WTC11 (cell line): Measurements from ENCODE around the gene EPX. TPM values are rescaled to one million over a fixed set of nuclear protein-coding genes. Genes with fewer than 3 reads are reported as not detected.

Source experiments
- ATAC-seq: fragments of 200-7000 bp; cut with Tn5 transposase; 2 replicates; pipeline ENCODE4 v1.10.0; 2021; ENCODE audit warnings: mild to moderate bottlenecking, moderate library complexity
- CTCF ChIA-PET: fragments of 300-600 bp; sonication (Branson Sonifier 250); formaldehyde crosslinking; loops from one replicate; lab custom pipeline; 2021; ENCODE audit warnings: antibody characterized with exemption; lab: Charles Lee
- POLR2A ChIA-PET: fragments of 350-600 bp; sonication (Branson Sonifier 250); formaldehyde crosslinking; loops from one replicate; lab custom pipeline; 2021; ENCODE audit warnings: antibody characterized with exemption; lab: Charles Lee
- DNase-seq: peaks from one replicate; pipeline ENCODE4 v3.0.0; 2021; ENCODE audit warnings: low spot score
- H3K27ac Mint-ChIP-seq: 2 replicates; pipeline ENCODE4 v1.8.0; 2021; ENCODE audit warnings: mixed read lengths
- H3K27me3 Mint-ChIP-seq: 2 replicates; pipeline ENCODE4 v1.8.0; 2021; ENCODE audit warnings: low read depth, mild to moderate bottlenecking, moderate library complexity, mixed read lengths
- H3K36me3 Mint-ChIP-seq: 2 replicates; pipeline ENCODE4 v1.8.0; 2021; ENCODE audit warnings: mixed read lengths
- H3K4me1 Mint-ChIP-seq: 2 replicates; pipeline ENCODE4 v1.8.0; 2022; ENCODE audit warnings: mixed read lengths
- H3K4me3 Mint-ChIP-seq: 2 replicates; pipeline ENCODE4 v1.8.0; 2021; ENCODE audit warnings: mild to moderate bottlenecking, moderate library complexity, mixed read lengths
- H3K9me3 Mint-ChIP-seq: 2 replicates; pipeline ENCODE4 v1.8.0; 2021; ENCODE audit warnings: mixed read lengths
- ARID4B ChIP-seq: sonication (generic); formaldehyde crosslinking; IDR thresholded peaks from 2 replicates; pipeline ENCODE4 v1.8.0; 2023; ENCODE audit warnings: missing genetic modification reagents, mild to moderate bottlenecking, borderline replicate concordance
- ATF3 ChIP-seq: sonication (generic); formaldehyde crosslinking; conservative IDR thresholded peaks from 2 replicates; pipeline ENCODE4 v1.8.1; 2022; ENCODE audit warnings: mild to moderate bottlenecking, missing genetic modification reagents
- ESRRA ChIP-seq: sonication (generic); formaldehyde crosslinking; IDR thresholded peaks from 2 replicates; pipeline ENCODE4 v1.8.1; 2022; ENCODE audit warnings: mild to moderate bottlenecking, missing genetic modification reagents, borderline replicate concordance
- FOXJ3 ChIP-seq: sonication (generic); formaldehyde crosslinking; IDR thresholded peaks from 2 replicates; pipeline ENCODE4 v1.9.0; 2021; ENCODE audit warnings: missing genetic modification reagents, mild to moderate bottlenecking, borderline replicate concordance
- FOXK1 ChIP-seq: sonication (generic); formaldehyde crosslinking; IDR thresholded peaks from 2 replicates; pipeline ENCODE4 v1.8.0; 2022; ENCODE audit warnings: mild to moderate bottlenecking, moderate library complexity, missing genetic modification reagents
- FOXP1 ChIP-seq: sonication (generic); formaldehyde crosslinking; IDR thresholded peaks from 2 replicates; pipeline ENCODE4 v1.8.0; 2022; ENCODE audit warnings: missing genetic modification reagents, mild to moderate bottlenecking, moderate library complexity, borderline replicate concordance
- HMGA2 ChIP-seq: fragments of 250-450 bp; sonication (Bioruptor Pico); IDR thresholded peaks from 2 replicates; pipeline ENCODE4 v1.4.0; 2021; ENCODE audit warnings: mild to moderate bottlenecking, moderate library complexity
- NFATC4 ChIP-seq: fragments of 250-450 bp; sonication (Bioruptor Pico); IDR thresholded peaks from 2 replicates; pipeline ENCODE4 v1.9.0; 2021; ENCODE audit warnings: mild to moderate bottlenecking
- NFYB ChIP-seq: sonication (generic); formaldehyde crosslinking; conservative IDR thresholded peaks from 2 replicates; pipeline ENCODE4 v1.8.0; 2022; ENCODE audit warnings: low read depth, missing genetic modification reagents
- NR1H2 ChIP-seq: sonication (generic); formaldehyde crosslinking; IDR thresholded peaks from 2 replicates; pipeline ENCODE4 v1.9.0; 2021; ENCODE audit warnings: mild to moderate bottlenecking, moderate library complexity, missing genetic modification reagents
- NR2C2 ChIP-seq: sonication (generic); formaldehyde crosslinking; IDR thresholded peaks from 2 replicates; pipeline ENCODE4 v1.8.0; 2022; ENCODE audit warnings: mild to moderate bottlenecking, missing genetic modification reagents
- SOX15 ChIP-seq: fragments of 250-450 bp; sonication (Bioruptor Pico); IDR thresholded peaks from 2 replicates; pipeline ENCODE4 v1.9.0; 2021; ENCODE audit warnings: mild to moderate bottlenecking
- TEAD4 ChIP-seq: sonication (generic); formaldehyde crosslinking; IDR thresholded peaks from 2 replicates; pipeline ENCODE4 v1.8.0; 2022; ENCODE audit warnings: mild to moderate bottlenecking, missing genetic modification reagents
- ZBTB21 ChIP-seq: sonication (generic); formaldehyde crosslinking; IDR thresholded peaks from 2 replicates; pipeline ENCODE4 v1.8.1; 2023; ENCODE audit warnings: mild to moderate bottlenecking, missing genetic modification reagents, borderline replicate concordance
- ZNF138 ChIP-seq: sonication (generic); formaldehyde crosslinking; conservative IDR thresholded peaks from 2 replicates; pipeline ENCODE4 v1.8.1; 2022; ENCODE audit warnings: mild to moderate bottlenecking, moderate library complexity, missing genetic modification reagents
- ZNF512 ChIP-seq: sonication (generic); formaldehyde crosslinking; IDR thresholded peaks from 2 replicates; pipeline ENCODE4 v1.8.1; 2022; ENCODE audit warnings: missing genetic modification reagents, borderline replicate concordance
- total RNA-seq: library from RNA; stranded (reverse); gene quantifications from 3 replicates; pipeline ENCODE4 v1.2.3, GENCODE V29; 2021
- TF ChIP-seq, protein P1 (sequence below): sonication (generic); formaldehyde crosslinking; IDR thresholded peaks from 2 replicates; pipeline ENCODE4 v1.8.1; 2022; ENCODE audit warnings: mild to moderate bottlenecking, moderate library complexity, missing genetic modification reagents
- TF ChIP-seq, protein P2 (sequence below): sonication (generic); formaldehyde crosslinking; IDR thresholded peaks from 2 replicates; pipeline ENCODE4 v1.8.1; 2022; ENCODE audit warnings: low read depth, mild to moderate bottlenecking, moderate library complexity, missing genetic modification reagents, borderline replicate concordance
- TF ChIP-seq, protein P3 (sequence below): sonication (generic); formaldehyde crosslinking; IDR thresholded peaks from 2 replicates; pipeline ENCODE4 v1.8.1; 2023; ENCODE audit warnings: mild to moderate bottlenecking, missing genetic modification reagents, moderate library complexity
- TF ChIP-seq, protein P4 (sequence below): fragments of 250-450 bp; sonication (Bioruptor Pico); IDR thresholded peaks from 2 replicates; pipeline ENCODE4 v1.9.0; 2021; ENCODE audit warnings: mild to moderate bottlenecking, borderline replicate concordance
- TF ChIP-seq, protein P5 (sequence below): fragments of 250-450 bp; sonication (Bioruptor Pico); IDR thresholded peaks from 2 replicates; pipeline ENCODE4 v1.9.0; 2021; ENCODE audit warnings: mild to moderate bottlenecking

EPX gene
- total RNA-seq, 1 experiment from 2014 or later = not detected

GRCh38 chr17:58252141-58252540 is 59.6 kb downstream of the EPX start:
- peaks cover 7% of the 10 kb centered on the region for H3K9me3 Mint-ChIP-seq
- peaks cover 12% of the 10 kb centered on the region for H3K4me1 Mint-ChIP-seq
- no peak overlapping the region for H3K27ac Mint-ChIP-seq
- CTCF ChIA-PET = interaction anchor here (0.5 to 1.7 kb wide), 4 partner anchors 52 to 351 kb away, joined by 4 to 5 read pairs (median 4); no protein-coding TSS in a partner anchor
- peaks cover 79% of the 10 kb centered on the region for H3K27me3 Mint-ChIP-seq
- H3K36me3 Mint-ChIP-seq = peaks cover 5% of the 10 kb centered on the region
- POLR2A ChIA-PET = interaction anchor here (0.5 kb wide), 1 partner anchor 952 kb away, joined by 3 read pairs; no protein-coding TSS in a partner anchor
- no peak for ATAC-seq
- TF ChIP-seq ZNF138 (CRISPR knock-in tag) (no peak), FOXK1 (CRISPR knock-in tag) (no peak), TEAD4 (CRISPR knock-in tag) (no peak), ZNF512 (CRISPR knock-in tag) (no peak), ESRRA (CRISPR knock-in tag) (no peak), FOXJ3 (CRISPR knock-in tag) (no peak), HMGA2 (CRISPR knock-in tag) (no peak), ZBTB21 (CRISPR knock-in tag) (no peak), SOX15 (CRISPR knock-in tag) (no peak), FOXP1 (CRISPR knock-in tag) (no peak), NFYB (CRISPR knock-in tag) (no peak), NR1H2 (CRISPR knock-in tag) (no peak)
- TF ChIP-seq, protein P1, sequence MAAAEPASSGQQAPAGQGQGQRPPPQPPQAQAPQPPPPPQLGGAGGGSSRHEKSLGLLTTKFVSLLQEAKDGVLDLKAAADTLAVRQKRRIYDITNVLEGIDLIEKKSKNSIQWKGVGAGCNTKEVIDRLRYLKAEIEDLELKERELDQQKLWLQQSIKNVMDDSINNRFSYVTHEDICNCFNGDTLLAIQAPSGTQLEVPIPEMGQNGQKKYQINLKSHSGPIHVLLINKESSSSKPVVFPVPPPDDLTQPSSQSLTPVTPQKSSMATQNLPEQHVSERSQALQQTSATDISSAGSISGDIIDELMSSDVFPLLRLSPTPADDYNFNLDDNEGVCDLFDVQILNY (CRISPR knock-in tag) = no peak
- TF ChIP-seq, protein P2, sequence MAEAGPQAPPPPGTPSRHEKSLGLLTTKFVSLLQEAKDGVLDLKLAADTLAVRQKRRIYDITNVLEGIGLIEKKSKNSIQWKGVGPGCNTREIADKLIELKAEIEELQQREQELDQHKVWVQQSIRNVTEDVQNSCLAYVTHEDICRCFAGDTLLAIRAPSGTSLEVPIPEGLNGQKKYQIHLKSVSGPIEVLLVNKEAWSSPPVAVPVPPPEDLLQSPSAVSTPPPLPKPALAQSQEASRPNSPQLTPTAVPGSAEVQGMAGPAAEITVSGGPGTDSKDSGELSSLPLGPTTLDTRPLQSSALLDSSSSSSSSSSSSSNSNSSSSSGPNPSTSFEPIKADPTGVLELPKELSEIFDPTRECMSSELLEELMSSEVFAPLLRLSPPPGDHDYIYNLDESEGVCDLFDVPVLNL = no peak
- TF ChIP-seq, protein P3, sequence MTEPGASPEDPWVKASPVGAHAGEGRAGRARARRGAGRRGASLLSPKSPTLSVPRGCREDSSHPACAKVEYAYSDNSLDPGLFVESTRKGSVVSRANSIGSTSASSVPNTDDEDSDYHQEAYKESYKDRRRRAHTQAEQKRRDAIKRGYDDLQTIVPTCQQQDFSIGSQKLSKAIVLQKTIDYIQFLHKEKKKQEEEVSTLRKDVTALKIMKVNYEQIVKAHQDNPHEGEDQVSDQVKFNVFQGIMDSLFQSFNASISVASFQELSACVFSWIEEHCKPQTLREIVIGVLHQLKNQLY (CRISPR knock-in tag) = no peak
- TF ChIP-seq, protein P4, sequence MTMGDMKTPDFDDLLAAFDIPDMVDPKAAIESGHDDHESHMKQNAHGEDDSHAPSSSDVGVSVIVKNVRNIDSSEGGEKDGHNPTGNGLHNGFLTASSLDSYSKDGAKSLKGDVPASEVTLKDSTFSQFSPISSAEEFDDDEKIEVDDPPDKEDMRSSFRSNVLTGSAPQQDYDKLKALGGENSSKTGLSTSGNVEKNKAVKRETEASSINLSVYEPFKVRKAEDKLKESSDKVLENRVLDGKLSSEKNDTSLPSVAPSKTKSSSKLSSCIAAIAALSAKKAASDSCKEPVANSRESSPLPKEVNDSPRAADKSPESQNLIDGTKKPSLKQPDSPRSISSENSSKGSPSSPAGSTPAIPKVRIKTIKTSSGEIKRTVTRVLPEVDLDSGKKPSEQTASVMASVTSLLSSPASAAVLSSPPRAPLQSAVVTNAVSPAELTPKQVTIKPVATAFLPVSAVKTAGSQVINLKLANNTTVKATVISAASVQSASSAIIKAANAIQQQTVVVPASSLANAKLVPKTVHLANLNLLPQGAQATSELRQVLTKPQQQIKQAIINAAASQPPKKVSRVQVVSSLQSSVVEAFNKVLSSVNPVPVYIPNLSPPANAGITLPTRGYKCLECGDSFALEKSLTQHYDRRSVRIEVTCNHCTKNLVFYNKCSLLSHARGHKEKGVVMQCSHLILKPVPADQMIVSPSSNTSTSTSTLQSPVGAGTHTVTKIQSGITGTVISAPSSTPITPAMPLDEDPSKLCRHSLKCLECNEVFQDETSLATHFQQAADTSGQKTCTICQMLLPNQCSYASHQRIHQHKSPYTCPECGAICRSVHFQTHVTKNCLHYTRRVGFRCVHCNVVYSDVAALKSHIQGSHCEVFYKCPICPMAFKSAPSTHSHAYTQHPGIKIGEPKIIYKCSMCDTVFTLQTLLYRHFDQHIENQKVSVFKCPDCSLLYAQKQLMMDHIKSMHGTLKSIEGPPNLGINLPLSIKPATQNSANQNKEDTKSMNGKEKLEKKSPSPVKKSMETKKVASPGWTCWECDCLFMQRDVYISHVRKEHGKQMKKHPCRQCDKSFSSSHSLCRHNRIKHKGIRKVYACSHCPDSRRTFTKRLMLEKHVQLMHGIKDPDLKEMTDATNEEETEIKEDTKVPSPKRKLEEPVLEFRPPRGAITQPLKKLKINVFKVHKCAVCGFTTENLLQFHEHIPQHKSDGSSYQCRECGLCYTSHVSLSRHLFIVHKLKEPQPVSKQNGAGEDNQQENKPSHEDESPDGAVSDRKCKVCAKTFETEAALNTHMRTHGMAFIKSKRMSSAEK = no peak
- no peak for DNase-seq
- H3K4me3 Mint-ChIP-seq = no peak overlapping the region

DNA sequence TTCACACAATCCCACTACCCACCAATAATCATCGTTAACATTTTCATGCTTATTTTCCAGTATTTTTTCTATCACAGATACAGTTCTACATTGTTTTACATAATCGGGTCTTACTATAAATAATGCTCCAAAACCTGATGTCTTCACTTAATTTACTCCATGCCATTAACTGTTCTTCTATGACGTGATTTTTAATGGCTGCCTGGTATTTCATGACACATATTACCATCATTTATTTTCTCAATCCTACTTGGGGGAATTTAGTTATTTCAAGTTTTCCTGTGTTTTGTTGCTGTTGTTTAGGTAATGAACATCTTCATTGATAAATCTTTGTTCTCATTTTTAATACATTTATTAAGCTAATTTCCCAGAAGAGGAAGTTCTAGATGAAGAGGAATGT is 60.6 kb downstream of the EPX start:
- Mint-ChIP-seq H3K27me3 (peaks cover 78% of the 10 kb centered on the region), H3K9me3 (peaks cover 7% of the 10 kb centered on the region), H3K27ac (no peak overlapping the region), H3K4me1 (peaks cover 12% of the 10 kb centered on the region), H3K36me3 (peaks cover 5% of the 10 kb centered on the region), H3K4me3 (no peak overlapping the region)
- ChIA-PET CTCF (interaction anchor here (0.8 to 2.7 kb wide), 3 partner anchors 17 to 56 kb away, joined by 4 to 8 read pairs (median 7); no protein-coding TSS in a partner anchor), POLR2A (no interaction called here)
- ATAC-seq = no peak
- no peak for DNase-seq
- TF ChIP-seq ATF3 (CRISPR knock-in tag) (no peak), NFATC4 (CRISPR knock-in tag) (no peak), ARID4B (CRISPR knock-in tag) (no peak), NR2C2 (CRISPR knock-in tag) (no peak)
- TF ChIP-seq, protein P5, sequence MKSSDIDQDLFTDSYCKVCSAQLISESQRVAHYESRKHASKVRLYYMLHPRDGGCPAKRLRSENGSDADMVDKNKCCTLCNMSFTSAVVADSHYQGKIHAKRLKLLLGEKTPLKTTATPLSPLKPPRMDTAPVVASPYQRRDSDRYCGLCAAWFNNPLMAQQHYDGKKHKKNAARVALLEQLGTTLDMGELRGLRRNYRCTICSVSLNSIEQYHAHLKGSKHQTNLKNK (CRISPR knock-in tag) = no peak
